ENCODE data around the gene CNTD1. TPM values are rescaled to one million over a fixed set of nuclear protein-coding genes. Genes with fewer than 3 reads are reported as not detected.

The CNTD1 gene
- total RNA-seq, 1 donor from 2014 or later = not detected

DNA sequence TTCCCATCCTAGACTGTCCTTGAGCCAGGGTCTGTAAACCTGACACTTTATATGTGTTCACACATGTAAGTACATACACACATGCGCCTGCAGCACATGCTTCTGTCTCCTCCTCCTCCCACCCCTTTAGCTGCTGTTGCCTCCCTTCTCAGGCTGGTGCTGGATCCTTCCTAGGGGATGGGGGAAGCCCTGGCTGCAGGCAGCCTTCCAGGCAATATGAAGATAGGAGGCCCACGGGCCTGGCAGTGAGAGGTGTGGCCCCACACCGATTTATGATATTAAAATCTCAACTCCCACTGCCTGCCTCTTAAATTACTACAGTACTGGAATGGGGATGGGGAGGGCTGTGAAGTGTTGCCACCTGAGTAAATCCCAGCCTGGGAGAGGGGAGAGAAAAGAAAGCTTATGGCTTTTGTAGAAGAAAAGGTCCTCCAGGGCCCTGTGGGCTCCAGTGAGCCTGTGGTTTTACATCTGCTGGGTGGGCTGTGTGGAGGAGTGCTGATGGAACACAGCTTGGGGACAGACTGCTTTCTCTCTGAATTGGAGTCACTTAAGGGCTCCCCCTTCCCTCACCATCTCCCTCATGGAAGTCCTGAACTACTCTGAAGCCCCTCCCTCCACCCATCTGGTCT is 19.2 kb upstream of the CNTD1 start:
- DNase-seq (ENCODE audit: low spot score) = no peak

DNA sequence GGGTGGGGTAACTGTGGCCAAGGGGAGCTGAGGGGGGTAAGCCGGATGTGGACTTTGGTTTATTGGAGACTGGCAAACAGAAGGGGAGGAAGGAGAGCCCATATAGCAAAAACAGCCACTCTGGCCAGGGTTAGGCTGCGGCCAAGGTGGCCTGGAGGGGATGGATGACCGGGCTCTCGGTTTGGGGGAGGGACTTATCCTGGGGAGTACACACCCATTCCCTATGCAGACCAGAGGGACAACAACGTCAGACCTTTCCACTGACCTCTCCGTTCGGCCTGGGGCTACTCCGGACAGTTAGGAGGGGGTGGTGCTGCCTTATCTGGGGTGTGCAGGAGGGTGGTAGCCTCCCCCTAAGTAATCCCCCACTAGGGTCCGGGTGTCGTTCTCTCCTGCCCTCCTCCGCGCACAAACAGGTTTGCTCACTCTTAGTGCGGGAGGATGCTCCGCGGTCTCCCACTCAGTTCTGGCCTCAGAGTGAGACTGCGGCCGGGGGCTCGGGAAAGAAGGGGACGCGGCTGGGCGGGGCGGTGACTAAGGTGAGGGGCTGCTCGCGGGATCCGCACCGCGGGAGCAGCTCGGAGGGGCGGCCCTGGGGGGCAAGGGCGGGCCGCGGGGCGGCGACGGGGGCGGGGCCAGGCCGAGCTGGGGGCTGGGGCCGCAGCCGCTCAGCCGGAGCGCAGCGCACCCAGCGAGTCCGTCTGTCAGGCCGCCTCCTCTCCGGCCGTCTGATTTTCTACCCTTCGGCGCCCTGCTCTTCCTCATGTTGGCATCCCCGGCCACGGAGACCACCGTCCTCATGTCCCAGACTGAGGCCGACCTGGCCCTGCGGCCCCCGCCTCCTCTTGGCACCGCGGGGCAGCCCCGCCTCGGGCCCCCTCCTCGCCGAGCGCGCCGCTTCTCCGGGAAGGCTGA is 18.5 kb upstream of the CNTD1 start, which contains the start of gene WNK4:
Gene WNK4, plus strand, starts transcription at position 675 of the 915 bp plus-strand sequence. Its CDS starts 89 bp downstream, at position 764.
- no peak for DNase-seq (ENCODE audit: low spot score)

DNA sequence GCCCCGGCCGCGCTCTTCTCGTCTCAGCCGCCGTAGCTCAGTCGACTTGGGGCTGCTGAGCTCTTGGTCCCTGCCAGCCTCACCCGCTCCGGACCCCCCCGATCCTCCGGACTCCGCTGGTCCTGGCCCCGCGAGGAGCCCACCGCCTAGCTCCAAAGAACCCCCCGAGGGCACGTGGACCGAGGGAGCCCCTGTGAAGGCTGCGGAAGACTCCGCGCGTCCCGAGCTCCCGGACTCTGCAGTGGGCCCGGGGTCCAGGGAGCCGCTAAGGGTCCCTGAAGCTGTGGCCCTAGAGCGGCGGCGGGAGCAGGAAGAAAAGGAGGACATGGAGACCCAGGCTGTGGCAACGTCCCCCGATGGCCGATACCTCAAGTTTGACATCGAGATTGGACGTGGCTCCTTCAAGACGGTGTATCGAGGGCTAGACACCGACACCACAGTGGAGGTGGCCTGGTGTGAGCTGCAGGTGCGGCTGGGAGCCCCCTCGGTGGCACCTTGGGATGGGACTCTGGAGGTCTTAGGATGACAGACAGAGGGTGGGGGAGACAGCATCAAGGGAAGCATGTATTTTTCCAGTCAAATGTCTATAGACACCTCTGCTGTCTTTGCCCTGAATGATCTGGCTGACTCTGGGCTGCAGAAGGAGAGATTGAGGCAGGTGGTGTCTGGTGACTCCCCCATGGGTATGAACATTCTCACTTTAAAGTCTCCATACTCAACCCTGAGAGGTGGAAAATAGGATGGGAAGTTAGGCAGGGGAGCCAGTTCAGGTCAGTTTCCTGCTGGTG is 17.6 kb upstream of the CNTD1 start:
- DNase-seq (ENCODE audit: low spot score) = no peak

DNA sequence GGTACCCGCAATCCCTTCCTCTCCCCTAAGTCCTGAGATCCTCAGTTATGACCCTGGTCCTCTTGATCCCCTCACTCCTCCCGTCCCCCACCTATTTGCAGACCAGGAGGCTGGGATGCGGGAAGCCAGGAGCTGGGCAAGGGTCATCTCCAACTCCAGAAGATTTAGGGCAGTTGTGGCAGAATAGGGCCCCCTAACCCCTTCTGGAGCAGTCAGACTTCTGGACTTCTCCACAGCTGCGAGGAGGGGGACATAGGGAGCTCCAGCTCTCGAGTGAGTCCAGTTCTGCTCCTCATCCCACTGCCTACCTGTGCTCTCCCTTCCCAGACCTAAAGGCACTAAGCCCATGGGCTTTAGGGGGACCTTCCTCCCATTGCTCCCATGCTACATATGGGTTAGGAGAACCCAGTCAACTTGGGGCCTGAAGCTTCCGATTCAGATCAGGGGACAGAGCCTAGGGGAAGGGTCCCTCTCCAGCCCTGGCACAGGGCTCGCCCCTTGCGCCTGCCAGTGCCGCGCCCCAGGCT is 17.0 kb upstream of the CNTD1 start:
- no peak for DNase-seq (ENCODE audit: low spot score)

DNA sequence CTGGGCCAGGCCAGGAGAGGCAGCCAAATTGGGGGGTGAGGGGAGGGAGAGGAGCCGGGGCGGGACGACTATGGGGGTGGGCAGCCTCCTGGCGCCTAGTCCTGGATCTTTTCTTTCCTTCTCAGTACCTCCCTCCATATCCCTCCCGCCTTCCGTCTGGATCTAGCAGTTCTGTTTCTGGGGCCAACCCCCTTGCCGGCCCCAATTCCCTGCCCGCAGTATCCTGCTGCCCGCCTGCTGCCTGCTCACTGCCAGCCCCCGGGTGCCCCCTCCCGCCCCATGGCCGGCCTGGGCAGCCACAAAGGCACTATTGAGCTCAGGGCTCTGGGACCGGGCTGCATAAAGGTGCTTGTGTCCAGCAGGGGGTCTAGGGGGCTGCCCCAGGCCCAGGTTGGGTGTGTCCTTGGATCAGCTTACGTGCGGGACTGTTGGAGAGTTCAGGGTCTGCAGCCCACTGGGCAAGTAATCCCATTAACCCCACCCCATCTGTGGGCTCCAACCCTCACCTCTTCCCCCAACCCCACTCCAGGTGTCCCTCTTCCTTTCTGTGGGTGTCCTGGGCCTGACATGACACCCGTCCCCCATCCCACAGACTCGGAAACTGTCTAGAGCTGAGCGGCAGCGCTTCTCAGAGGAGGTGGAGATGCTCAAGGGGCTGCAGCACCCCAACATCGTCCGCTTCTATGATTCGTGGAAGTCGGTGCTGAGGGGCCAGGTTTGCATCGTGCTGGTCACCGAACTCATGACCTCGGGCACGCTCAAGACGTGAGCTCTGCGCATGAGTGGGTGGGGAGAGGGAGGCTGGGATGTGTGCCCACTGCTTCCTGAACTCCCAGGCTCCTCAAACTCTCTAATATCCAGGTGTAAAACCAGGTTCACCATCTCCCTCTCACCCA is 16.2 kb upstream of the CNTD1 start:
- no peak for DNase-seq (ENCODE audit: low spot score)

DNA sequence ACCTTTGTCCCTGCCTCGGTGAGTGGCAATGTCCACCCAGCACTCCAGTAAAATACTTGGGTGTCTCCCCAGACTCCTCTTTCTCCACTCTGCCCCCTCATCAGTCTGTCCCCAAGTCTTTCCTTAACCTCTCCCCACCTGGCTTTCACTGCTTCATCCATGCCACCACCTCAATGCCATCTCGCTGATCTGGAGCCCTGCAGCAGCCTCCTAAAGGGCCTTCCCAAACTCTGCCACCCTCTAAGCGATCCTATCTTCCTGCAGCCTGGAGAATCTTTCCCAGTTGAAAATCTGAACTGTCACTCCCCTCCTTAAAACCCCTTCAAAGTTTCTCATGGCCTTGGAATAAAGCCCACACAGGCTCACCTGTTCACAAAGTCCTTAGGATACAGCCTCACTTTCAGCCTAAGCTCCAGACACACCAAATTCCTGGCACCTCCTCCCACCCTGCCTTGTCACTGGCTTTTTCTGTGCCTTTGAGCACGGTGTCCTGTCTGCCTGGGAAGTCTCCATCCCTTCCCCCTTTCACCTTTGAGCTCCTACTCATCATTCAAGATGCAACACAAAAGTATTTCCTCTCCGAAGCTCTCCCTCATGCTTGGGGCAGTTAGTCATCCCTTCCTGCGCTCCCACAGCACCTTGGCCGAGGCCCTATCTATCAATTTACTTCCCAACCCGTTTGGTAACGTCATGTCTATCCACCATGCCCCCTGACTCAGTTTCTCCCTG is 15.4 kb upstream of the CNTD1 start:
- DNase-seq (ENCODE audit: low spot score) = no peak

DNA sequence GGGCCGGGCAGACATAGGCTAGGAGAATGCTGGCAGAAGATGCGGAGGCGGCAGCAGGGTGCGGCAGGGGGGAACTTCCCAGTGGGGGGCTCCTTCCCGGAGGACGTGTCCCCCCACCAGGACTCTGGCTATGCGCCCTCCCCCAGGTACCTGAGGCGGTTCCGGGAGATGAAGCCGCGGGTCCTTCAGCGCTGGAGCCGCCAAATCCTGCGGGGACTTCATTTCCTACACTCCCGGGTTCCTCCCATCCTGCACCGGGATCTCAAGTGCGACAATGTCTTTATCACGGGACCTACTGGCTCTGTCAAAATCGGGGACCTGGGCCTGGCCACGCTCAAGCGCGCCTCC is 14.9 kb upstream of the CNTD1 start:
- DNase-seq (ENCODE audit: low spot score) = no peak

DNA sequence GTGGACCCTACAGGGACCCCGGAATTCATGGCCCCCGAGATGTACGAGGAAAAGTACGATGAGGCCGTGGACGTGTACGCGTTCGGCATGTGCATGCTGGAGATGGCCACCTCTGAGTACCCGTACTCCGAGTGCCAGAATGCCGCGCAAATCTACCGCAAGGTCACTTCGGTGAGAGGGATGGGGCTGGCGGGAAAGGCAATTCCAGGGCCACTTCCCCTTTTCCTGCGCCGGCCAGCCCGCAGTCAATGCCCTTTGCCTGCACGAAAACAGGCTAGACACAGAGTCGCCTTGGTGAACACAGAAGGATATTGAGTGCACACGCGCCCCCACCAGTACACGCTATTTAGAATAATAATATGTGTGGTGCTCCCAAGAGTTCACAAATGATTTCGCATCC is 14.3 kb upstream of the CNTD1 start:
- DNase-seq (ENCODE audit: low spot score) = no peak

DNA sequence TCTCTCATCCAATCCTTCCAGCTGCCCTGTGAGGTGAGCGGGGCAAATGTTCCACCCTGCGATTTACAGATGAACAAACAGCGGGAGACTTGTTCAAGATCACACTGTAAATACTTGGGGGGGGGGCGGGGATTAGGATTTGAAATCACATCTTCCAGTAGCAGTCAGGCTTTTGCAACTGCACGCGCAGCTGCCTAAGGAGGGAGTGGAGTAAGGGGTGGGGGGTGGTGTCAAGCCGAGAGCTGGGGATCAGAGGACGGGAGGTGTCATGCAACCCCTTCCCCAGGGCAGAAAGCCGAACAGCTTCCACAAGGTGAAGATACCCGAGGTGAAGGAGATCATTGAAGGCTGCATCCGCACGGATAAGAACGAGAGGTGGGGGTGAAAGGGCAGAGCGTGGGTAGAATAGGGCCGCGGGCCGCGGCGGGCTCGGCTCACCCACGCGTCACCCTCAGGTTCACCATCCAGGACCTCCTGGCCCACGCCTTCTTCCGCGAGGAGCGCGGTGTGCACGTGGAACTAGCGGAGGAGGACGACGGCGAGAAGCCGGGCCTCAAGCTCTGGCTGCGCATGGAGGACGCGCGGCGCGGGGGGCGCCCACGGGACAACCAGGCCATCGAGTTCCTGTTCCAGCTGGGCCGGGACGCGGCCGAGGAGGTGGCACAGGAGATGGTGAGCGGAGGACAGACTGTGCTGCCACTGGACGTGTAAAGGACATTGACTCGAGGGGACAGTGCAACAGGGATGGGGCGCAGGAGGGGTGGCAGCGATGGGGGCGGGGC is 13.7 kb upstream of the CNTD1 start:
- no peak for DNase-seq (ENCODE audit: low spot score)

DNA sequence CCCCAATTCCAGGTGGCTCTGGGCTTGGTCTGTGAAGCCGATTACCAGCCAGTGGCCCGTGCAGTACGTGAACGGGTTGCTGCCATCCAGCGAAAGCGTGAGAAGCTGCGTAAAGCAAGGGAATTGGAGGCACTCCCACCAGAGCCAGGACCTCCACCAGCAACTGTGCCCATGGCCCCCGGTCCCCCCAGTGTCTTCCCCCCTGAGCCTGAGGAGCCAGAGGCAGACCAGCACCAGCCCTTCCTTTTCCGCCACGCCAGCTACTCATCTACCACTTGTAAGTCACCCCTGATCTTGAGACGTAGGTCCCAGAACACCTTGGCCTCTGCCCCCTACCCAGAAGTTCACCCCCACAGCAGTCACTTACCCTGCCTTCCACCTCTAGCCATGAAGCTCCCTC is 11.4 kb upstream of the CNTD1 start:
- no peak for DNase-seq (ENCODE audit: low spot score)

DNA sequence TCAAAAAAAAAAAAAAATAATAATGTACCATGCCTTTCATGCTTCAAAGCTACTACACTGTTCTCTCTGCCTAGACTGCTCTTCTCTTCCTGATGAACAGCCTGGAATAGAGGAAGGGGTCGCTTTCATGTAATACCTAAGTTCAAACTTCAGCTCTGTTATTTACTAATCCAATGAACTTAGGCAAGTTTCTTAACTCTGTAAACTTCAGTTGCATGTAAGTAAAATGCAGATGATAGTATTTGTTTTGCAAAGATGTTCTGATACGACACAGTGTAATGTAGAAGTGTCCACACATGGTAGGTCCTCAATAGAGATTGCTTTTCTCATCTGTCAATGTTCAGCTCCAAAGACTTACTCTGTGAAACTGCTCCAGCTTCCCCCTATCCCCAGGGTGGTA is 6.7 kb upstream of the CNTD1 start:
- DNase-seq (ENCODE audit: low spot score) = no peak

DNA sequence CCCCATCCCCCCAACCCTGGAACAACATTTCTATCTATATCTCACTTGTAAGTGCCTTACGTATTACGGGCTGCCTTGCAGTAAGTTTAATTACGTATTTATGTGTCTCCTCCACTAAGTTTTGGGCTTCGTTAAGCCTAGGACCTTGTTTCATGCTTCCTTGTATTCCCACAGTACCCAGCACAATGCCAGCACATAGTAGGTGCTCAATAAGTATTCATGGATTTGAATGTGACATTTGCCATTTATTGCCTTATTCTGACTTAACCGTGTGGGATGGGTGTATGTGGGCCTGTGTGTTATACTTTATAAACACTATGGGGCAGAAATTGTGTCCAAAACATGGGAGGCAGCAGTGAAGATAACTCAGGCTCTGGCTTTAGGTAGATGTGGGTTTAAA is 6.1 kb upstream of the CNTD1 start:
- no peak for DNase-seq (ENCODE audit: low spot score)

DNA sequence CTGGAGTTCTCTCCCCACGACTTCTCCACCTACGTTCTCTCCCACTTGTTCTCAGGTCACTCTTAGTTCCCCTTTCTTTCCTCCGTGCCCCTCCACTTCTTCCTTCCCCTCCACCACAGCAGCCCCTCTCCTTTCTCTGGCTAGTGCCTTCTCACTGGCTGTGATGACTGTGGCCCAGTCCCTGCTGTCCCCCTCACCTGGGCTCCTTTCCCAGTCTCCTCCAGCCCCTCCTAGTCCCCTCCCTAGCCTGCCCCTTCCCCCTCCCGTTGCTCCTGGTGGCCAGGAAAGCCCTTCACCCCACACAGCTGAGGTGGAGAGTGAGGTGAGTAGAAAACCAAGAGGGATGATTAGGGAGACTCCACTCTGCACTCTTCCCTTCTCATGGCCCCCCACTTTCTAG is 3.6 kb upstream of the CNTD1 start:
- no peak for DNase-seq (ENCODE audit: low spot score)

DNA sequence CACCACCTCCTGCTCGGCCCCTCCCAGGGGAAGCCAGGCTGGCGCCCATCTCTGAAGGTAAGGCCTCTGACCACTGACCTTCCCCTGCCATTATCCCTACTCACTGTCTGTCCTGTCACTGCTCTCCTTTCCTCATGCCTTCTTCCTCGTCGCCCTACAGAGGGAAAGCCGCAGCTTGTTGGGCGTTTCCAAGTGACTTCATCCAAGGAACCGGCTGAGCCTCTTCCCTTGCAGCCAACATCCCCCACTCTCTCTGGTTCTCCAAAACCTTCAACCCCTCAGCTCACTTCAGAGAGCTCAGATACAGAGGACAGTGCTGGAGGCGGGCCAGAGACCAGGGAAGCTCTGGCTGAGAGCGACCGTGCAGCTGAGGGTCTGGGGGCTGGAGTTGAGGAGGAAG is 3.2 kb upstream of the CNTD1 start:
- no peak for DNase-seq (ENCODE audit: low spot score)

DNA sequence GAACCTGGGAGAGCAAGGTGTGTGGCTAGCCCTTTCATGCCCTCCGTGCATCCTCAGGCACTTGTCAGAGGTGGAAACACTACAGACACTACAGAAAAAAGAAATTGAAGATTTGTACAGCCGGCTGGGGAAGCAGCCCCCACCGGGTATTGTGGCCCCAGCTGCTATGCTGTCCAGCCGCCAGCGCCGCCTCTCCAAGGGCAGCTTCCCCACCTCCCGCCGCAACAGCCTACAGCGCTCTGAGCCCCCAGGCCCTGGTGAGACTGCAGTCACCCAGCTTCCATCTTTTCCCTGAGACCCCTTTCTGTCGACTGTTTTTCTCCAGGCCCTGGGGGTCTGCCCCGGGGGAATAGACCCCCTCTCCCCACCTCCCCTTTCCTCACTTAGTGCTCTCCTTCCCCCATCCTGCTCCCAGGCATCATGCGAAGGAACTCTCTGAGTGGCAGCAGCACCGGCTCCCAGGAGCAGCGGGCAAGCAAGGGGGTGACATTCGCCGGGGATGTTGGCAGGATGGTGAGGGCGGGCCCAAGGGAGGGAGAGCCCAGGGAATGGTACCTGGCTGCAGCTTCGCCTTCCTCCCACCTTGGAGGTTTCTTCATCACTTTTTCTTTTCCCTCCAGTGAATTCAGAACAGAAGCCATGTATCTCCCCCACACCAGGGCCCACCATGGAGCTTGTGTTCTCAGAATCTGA is 2.4 kb upstream of the CNTD1 start:
- DNase-seq (ENCODE audit: low spot score) = no peak

DNA sequence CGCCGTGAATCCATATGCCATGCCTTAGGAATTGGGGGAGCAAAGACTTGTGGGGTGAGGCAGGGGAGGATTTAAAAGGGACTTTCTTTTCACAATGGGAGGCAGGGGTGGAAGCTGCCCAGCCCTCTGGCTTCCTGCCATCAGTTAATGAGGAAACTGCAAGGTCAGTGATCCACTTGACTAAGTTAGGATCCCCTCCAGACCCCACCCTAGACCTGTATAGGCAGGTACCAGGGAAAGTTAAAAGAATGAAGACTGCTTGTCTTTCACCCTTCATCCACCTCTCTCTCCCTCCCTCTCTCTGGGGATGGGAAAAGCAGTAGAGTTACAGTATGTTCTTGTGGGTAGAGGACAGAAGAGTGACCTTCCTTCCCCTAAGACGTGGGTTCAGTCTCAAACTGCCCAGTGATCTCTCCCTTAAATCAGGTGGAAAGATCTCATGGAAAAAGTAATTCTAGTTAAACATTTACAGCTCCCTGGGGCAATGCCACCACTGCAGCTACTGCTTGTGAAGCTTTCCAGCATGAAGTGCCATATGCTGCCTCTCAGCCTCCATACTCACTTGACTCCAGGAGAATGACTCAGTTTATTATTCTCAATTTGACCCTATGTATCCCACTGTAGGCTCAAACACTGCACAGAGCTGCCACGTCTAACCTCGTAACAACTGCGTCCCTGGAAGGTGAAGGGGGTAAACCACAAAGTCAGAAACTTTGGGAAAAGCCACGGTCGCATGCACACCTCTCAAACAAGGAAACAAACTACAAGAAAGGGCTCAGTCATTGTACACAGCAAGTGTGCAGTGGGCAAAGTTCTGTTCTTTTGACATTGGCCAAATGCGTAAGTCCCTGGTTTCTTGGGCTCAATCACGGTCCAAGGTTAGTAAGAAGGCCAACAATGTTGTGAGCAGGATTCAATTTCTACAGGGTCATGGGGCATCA is 1.3 kb upstream of the CNTD1 start:
- no peak for DNase-seq (ENCODE audit: low spot score)

DNA sequence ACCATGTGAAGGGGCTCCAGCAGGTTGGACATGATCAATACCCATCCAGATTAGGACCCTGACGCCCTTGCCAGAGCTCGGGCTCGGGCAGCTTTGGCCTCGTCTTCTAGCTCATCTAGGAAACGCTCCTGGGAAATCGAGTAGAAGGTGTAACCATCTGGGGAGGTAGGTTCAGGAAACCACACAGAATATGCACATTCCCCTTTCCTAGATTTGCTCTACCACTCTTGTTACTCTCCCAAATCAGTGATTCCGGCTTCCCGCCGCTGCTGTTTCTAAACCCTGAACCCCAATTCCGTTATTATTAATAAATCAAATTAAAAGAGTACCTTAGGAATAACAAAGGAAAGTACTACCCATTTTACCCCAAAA is 664 bp upstream of the CNTD1 start:
- DNase-seq (ENCODE audit: low spot score) = no peak

Measured in mesenteric fat pad (tissue), 1 donor.